ENCODE data around the gene CTSZ. TPM values are rescaled to one million over a fixed set of nuclear protein-coding genes. Genes with fewer than 3 reads are reported as not detected.

Gene CTSZ
- total and polyA plus RNA-seq, 2 experiments from 2014 or later, result 5.0 to 161 TPM

DNA sequence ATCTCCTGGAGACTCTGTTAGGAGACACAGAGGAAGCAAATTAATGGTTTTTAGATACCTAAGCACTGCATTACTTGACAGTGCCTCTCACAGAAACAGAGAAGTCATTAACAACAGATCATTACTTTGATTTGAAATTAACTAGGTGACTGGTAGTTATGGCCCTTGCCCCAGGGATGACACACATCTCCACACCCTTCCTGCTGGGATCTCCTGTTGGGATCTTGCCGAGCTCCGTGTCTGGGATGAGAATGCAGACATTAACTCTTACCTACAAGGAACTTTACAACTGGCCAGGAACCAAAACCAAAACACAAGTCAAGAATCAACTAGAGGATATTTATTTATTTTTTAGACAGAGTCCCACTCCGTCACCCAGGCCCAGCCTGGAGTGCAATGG is 37.7 kb upstream of the CTSZ start:
- WGBS (ENCODE audit: low lambda C conversion rate, missing lambda C conversion rate), result 62% methylated on average over 3 of the region's 3 CpGs
- Histone ChIP-seq H3K79me2 (peaks cover 25% of the 10 kb centered on the region), H3K4me3 (no peak overlapping the region), H4K20me1 (ENCODE audit: insufficient read depth, poor library complexity, severe bottlenecking) (no peaks in the 10 kb centered on the region), H2AFZ (no peak overlapping the region), H3K4me1 (ENCODE audit: insufficient read depth) (peaks cover 27% of the 10 kb centered on the region), H3K27ac (no peak overlapping the region), H3K9me2 (replicated peaks; ENCODE audit: insufficient read depth) (no peaks in the 10 kb centered on the region), H3K4me2 (no peak overlapping the region), H3K27me3 (no peaks in the 10 kb centered on the region), H3K9me3 (ENCODE audit: low read depth) (no peaks in the 10 kb centered on the region), H3K36me3 (replicated peaks; ENCODE audit: insufficient read depth, low read depth) (no peaks in the 10 kb centered on the region)
- TF ChIP-seq EZH2 (IDR thresholded peaks at IDR 0.05; ENCODE audit: borderline replicate concordance) (no peak), EZH2phosphoT487 (IDR thresholded peaks at IDR 0.05; ENCODE audit: low read depth, severe bottlenecking, unreplicated experiment) (no peak)
- TF ChIP-seq, protein P1, sequence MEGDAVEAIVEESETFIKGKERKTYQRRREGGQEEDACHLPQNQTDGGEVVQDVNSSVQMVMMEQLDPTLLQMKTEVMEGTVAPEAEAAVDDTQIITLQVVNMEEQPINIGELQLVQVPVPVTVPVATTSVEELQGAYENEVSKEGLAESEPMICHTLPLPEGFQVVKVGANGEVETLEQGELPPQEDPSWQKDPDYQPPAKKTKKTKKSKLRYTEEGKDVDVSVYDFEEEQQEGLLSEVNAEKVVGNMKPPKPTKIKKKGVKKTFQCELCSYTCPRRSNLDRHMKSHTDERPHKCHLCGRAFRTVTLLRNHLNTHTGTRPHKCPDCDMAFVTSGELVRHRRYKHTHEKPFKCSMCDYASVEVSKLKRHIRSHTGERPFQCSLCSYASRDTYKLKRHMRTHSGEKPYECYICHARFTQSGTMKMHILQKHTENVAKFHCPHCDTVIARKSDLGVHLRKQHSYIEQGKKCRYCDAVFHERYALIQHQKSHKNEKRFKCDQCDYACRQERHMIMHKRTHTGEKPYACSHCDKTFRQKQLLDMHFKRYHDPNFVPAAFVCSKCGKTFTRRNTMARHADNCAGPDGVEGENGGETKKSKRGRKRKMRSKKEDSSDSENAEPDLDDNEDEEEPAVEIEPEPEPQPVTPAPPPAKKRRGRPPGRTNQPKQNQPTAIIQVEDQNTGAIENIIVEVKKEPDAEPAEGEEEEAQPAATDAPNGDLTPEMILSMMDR (IDR thresholded peaks at IDR 0.05; ENCODE audit: poor library complexity), result no peak
- DNase-seq (ENCODE audit: low spot score), result no peak

DNA sequence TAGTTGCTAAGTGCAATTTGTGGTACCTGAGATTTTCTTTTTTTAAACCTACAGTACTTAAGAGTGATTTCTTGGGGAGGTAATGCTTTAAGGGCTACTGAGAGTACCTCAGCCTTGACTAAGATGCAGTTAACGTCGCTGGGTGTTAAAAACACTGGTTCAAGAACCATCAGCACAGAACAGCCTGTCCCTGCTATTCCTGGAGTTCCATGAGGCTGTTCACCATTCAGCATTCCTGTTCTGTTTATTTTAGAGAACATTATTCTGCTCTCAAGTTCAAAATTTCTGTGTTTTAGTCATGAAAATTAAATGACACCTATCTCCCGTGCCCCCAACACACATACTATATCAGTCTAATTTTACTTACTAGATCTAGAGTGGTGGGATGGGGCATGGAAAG is 37.2 kb upstream of the CTSZ start:
- peaks cover 30% of the 10 kb centered on the region for H3K79me2 ChIP-seq
- no peak overlapping the region for H3K4me2 ChIP-seq
- H4K20me1 ChIP-seq (ENCODE audit: insufficient read depth, poor library complexity, severe bottlenecking), result no peaks in the 10 kb centered on the region
- no peaks in the 10 kb centered on the region for H3K9me3 ChIP-seq (ENCODE audit: low read depth)
- no peaks in the 10 kb centered on the region for H3K9me2 ChIP-seq (replicated peaks; ENCODE audit: insufficient read depth)
- peaks cover 26% of the 10 kb centered on the region for H3K4me1 ChIP-seq (ENCODE audit: insufficient read depth)
- H3K4me3 ChIP-seq, result no peak overlapping the region
- no peak overlapping the region for H3K27ac ChIP-seq
- TF ChIP-seq, protein P1 (IDR thresholded peaks at IDR 0.05; ENCODE audit: poor library complexity), result no peak
- TF ChIP-seq EZH2 (IDR thresholded peaks at IDR 0.05; ENCODE audit: borderline replicate concordance) (no peak), EZH2phosphoT487 (IDR thresholded peaks at IDR 0.05; ENCODE audit: low read depth, severe bottlenecking, unreplicated experiment) (no peak)
- 89% methylated on average over 3 of the region's 3 CpGs for WGBS (ENCODE audit: low lambda C conversion rate, missing lambda C conversion rate)
- no peak for DNase-seq (ENCODE audit: low spot score)
- no peaks in the 10 kb centered on the region for H3K36me3 ChIP-seq (replicated peaks; ENCODE audit: insufficient read depth, low read depth)
- H2AFZ ChIP-seq, result no peak overlapping the region
- no peaks in the 10 kb centered on the region for H3K27me3 ChIP-seq

DNA sequence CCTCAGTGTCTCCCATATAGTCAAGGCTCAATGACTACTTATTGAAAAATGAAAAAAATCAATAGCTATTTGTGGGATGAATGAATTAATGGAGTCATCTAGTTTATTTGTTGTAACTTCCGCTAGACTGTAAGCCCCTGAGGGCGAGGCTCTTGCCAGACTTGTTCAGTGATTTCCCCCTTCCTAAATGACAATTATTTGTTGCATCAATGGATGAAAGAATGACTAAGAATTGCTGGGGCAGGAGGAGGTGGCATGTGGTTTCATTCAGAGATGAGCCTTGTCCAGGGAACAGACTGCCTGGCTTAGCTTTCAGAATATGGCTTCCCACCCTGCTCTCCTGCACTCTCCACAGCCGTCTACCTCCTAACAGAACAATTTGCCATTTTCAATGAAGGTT is 36.6 kb upstream of the CTSZ start:
- Histone ChIP-seq H4K20me1 (ENCODE audit: insufficient read depth, poor library complexity, severe bottlenecking) (no peaks in the 10 kb centered on the region), H3K79me2 (peaks cover 36% of the 10 kb centered on the region), H3K27me3 (no peaks in the 10 kb centered on the region), H3K4me1 (ENCODE audit: insufficient read depth) (peaks cover 20% of the 10 kb centered on the region), H3K9me2 (replicated peaks; ENCODE audit: insufficient read depth) (no peaks in the 10 kb centered on the region), H3K27ac (no peak overlapping the region), H3K4me3 (no peak overlapping the region), H3K36me3 (replicated peaks; ENCODE audit: insufficient read depth, low read depth) (no peaks in the 10 kb centered on the region), H2AFZ (no peak overlapping the region), H3K9me3 (ENCODE audit: low read depth) (no peaks in the 10 kb centered on the region), H3K4me2 (no peak overlapping the region)
- no peak for TF ChIP-seq EZH2phosphoT487 (IDR thresholded peaks at IDR 0.05; ENCODE audit: low read depth, severe bottlenecking, unreplicated experiment)
- TF ChIP-seq, protein P1 (IDR thresholded peaks at IDR 0.05; ENCODE audit: poor library complexity), result no peak
- TF ChIP-seq EZH2 (IDR thresholded peaks at IDR 0.05; ENCODE audit: borderline replicate concordance), result no peak
- no peak for DNase-seq (ENCODE audit: low spot score)
- WGBS (ENCODE audit: low lambda C conversion rate, missing lambda C conversion rate), result 76% methylated on average over 3 of the region's 3 CpGs
